GM19395 (cell line): Measurements from ENCODE around the gene SRD5A1.

Experiments
- ATAC-seq: cut with Tn5 transposase; IDR thresholded peaks from one replicate; pipeline ENCODE4 v1.9.1; 2021; ENCODE audit warnings: mild to moderate bottlenecking, moderate library complexity; ENCODE audit not compliant: unreplicated experiment

SRD5A1 gene, protein sequence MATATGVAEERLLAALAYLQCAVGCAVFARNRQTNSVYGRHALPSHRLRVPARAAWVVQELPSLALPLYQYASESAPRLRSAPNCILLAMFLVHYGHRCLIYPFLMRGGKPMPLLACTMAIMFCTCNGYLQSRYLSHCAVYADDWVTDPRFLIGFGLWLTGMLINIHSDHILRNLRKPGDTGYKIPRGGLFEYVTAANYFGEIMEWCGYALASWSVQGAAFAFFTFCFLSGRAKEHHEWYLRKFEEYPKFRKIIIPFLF

DNA sequence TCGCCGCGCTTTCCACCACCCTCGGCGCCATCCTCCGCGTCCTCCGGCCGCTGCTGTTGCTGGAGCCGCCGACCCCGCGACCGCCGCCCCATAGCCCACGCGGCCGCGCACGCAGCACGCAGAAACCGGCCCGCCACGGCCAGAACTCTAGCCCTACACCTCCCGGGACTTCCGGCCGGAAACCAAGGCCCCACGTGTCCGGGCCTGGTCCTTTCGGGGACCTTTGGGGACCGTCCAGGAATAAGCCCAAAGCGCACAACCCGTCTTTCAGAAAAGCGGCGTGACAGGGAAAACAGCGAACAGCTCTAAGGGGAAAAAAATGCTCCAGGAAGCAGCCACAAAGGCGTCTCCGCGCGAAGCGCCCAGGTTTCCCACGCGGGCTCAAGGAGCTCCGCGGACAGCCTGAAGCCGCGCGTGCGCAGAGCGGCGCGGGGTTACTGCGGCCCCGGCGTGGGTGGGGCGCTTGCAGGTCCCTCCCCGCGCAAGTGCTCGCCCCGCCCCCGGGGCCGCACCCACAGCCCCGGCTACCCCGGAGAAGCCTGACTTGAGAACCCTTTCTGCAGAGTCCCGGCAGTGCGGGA lies at the start of gene SRD5A1, which contains the start of gene NSUN2:
Gene SRD5A1, plus strand, starts transcription at position 553 of the 581 bp plus-strand sequence. CDS start 137 bp downstream, outside the sequence.
Gene NSUN2, minus strand, starts transcription at position 157 of the 581 bp plus-strand sequence. Its CDS starts 65 bp downstream, at position 92.
- peak; percentile 90 for ATAC-seq

DNA sequence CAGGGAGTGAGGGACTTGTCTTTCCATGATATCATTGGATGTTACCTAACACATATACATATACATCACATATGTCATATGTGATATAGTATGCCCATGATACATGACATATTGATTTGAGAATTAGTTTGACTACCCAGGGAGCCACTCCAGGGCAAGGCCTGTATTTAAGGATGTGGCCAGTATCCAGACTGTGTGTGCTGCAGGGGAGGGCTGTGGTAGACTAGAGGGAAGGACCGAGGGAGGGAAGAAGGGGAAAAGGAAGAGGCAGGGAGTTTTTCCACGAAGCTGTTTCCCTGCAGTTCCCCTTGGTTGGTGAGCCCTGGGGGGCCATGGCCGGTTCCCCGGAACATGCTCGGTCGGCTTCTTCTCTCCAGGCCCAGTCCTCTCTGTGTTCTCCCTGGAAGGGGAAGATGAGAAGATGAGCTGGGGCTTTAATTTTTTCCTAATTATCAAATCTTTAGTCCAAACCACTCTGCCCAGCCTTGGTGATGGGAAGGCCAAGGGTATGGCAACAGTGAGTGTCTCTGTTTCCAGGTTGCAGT lies 49.1 kb upstream of the SRD5A1 start:
- no peak for ATAC-seq

- ATAC-seq: no peak
These were observed 48.5 kb upstream of the SRD5A1 start for GRCh38 chr5:6584727-6585126.

- ATAC-seq: no peak
These were observed 48.1 kb upstream of the SRD5A1 start for GRCh38 chr5:6585168-6585567.

DNA sequence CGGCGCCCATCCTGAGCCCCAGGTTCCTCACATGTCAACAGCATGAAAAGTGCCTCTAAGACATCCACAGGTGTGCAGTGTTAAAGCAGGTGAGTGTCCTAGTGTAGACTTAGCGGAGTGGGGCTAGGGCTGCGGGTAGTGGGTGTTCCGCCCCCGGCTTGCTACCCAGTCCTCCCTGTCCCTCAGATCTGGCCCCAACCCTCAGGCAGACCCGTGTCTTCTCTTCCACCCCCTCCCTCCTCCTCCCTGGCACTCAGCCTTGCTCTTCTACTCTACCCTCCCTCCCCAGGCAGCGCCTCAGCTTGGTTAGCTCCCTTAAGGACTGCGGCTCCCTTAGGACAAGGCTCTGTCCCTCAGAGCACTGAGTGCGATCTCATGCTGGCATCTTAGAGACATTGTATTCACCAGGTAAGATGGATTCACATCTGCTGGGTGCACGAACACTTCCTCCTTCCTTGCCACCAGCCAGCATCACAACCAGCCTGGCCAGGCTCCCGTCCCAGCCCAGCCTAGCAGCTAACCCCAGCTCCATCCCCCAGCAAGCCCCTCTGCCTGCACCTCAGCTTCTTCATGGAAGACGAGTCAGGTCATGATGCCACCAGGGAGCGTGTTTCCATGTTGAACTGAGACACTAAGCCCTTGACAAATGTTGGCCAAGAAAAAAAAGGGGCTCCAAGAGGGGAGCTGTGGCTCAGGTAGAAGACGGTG lies 47.1 kb upstream of the SRD5A1 start:
- no peak for ATAC-seq

GRCh38 chr5:6586647-6587042 lies 46.6 kb upstream of the SRD5A1 start:
- no peak for ATAC-seq

DNA sequence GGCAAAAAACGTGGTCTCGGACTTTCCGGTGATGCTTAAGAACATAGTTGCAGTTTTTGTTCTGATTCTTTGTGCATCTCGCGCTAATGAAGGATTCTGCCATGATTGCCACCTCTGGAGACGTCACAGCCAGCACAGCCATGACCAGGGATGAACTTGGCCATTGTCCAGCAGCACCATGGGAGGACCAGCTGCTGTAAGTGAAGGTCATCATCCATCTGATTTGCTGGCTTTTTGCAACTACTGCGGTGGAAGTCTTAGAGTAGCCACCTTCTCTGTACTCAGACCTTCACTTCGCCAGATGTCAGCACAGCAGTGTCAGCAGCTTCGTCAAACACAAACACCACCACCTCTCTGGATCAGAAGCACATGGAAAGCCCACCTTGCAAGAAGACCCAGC lies 46.1 kb upstream of the SRD5A1 start:
- ATAC-seq: no peak

GRCh38 chr5:6590581-6590980 lies 42.7 kb upstream of the SRD5A1 start:
- ATAC-seq: no peak

DNA sequence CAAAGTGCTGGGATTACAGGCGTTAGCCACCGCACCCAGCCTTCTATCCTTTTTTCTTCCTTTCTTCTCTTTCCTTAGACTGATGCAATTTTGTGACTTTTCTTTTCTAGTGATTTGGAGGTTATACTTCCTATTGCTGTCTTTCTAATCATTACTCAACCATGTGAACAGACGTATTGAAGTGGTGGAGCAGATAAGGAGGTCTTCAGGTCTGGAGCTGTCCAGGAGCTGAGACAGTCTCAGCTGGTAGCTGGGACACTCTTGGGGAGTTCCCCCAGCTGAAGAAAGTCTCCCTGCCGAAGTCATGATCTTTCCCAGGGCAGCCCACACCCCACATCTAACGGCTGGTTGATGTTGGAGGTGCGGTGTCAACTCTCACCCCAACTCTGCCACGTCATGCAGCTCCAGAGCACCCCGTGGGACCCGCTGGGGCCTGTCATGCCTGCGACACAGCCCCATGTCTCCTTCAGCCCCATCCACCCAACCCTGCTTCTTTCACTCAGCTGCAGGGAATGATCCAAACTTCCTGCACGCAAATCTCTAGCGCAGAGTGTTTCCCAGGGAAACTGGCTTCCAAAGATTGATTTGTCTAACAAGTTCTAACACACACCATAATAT lies 41.5 kb upstream of the SRD5A1 start:
- no peak for ATAC-seq

DNA sequence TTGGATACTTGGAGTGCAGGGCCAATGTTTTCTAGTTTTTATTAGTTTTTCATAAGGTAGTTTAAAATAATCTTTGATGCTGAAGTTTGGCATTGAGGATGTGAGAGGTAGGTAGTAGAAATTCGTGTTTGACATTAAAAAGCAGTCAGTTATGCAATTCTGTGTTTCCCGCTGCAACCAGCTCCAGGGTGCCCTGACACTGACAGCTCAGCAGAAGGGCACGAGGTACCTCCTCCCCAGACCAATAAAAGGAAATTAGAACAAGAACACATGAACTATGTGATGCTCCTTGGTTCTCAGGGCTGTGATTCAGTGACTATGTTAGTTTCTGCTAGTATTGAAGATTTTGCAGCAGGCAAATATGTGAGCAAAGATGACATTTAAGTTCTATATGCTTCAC lies 40.6 kb upstream of the SRD5A1 start:
- ATAC-seq: no peak

GRCh38 chr5:6593148-6594016 lies 39.9 kb upstream of the SRD5A1 start:
- no peak for ATAC-seq

- ATAC-seq: no peak
These were observed 39.2 kb upstream of the SRD5A1 start for GRCh38 chr5:6594066-6594465.

- no peak for ATAC-seq
These were observed 37.8 kb upstream of the SRD5A1 start for GRCh38 chr5:6595405-6595804.

DNA sequence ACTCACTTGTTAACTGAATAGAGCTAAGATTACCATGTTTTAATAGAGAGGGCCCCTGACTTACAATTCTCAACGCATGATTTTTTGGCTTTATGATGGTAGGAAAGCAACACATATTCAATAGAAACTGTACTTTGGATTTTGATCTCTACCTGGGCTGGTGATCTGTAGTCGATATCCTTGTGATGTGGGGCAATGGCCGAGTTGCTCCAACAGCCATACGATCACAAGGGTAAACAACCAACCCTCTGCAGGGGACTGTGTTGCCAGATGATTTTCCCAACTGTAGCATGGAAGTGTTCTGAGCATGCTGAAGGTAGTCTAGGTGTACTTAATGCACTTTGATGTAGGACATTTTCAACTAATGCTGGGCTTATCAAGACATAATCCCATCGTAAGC lies 36.9 kb upstream of the SRD5A1 start:
- no peak for ATAC-seq

DNA sequence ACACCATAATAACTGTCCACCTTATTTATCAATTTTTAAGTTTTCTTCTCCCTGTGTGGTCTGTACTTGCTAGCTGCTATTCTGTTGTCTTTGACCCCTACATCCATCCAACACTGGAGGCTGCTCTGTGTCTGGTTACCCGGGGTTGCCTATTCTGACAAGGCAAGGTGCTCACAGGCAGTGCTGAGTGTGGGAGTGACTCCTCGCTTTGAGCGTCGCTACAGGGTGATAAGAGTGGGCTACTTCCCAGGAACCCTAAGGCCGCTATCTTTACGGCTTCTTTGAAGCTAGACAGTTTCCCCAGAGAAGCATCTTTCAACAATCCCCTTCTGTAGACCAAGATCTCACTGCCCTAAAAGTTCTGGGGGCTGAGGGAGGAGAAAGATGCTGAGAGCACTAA lies 35.7 kb upstream of the SRD5A1 start:
- ATAC-seq: no peak

GRCh38 chr5:6598351-6598900 lies 34.8 kb upstream of the SRD5A1 start:
- no peak for ATAC-seq

DNA sequence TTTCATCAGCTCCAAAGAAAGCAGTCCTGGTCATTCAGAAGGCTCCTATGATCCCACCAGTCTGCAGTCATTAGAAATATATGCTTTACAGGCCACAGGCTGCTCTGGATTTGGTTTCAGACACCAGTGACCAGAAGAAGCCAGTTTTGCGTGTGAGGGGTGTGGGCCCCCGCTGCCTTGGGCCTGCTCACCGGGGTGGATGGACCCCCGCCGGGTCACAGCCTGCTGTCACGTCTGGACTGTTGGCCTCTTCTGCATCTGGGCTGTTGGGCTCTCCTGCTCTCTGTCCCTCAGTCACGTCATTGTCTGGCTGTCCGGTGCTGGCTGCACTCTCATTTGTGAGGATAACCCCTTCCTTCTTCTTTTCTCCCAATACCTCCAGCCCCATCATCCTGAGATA lies 33.5 kb upstream of the SRD5A1 start:
- no peak for ATAC-seq

DNA sequence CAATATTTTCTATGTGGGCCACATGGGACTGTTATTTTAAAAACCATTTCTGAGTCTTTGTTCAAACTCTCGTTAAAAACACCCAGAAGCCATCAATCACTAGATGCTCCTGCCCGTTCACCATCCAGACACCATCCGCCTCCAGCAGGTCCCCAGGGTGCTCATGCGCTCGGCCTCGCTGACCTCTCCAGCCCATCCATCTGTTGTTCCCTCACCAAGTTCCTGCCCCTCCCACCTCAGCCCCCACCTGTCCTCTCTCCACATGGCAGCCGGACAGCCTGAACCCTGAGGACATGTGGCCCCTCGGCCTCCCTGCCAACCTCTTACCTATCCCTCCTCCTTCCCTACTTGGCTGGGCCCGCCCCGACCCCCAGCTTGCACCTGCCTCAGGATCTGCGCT lies 32.0 kb upstream of the SRD5A1 start:
- ATAC-seq: no peak

DNA sequence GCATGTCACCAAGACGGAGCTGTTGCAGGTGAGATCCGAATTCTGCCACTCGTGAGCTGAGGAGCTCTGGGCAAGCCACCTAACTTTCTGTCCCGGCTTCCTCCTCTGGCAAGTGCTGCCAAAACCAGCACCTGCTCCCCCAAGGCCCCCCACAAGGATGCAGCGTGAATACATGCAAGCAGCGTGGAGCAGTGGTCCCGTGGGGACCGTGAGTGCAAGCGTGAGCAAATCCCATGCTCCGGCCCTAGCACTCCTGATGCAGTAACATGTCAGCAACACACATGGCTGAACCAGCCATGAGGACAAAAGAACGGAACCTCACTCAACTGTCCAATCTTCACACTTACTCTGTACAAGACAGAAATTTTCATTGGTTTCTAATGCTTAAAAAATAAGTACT lies 31.4 kb upstream of the SRD5A1 start:
- no peak for ATAC-seq

- ATAC-seq: no peak
These were observed 30.8 kb upstream of the SRD5A1 start for GRCh38 chr5:6602441-6602840.
